NCI-H2196 treated with DMSO at 0.1 percent for 48 hours (cell line): Measurements from ENCODE around the gene TRPV2.

Experiments used
- DNase-seq: peaks from one replicate; lab custom pipeline; 2025; ENCODE audit not compliant: unreplicated experiment; lab: John Stamatoyannopoulos, UW

Gene TRPV2

DNA sequence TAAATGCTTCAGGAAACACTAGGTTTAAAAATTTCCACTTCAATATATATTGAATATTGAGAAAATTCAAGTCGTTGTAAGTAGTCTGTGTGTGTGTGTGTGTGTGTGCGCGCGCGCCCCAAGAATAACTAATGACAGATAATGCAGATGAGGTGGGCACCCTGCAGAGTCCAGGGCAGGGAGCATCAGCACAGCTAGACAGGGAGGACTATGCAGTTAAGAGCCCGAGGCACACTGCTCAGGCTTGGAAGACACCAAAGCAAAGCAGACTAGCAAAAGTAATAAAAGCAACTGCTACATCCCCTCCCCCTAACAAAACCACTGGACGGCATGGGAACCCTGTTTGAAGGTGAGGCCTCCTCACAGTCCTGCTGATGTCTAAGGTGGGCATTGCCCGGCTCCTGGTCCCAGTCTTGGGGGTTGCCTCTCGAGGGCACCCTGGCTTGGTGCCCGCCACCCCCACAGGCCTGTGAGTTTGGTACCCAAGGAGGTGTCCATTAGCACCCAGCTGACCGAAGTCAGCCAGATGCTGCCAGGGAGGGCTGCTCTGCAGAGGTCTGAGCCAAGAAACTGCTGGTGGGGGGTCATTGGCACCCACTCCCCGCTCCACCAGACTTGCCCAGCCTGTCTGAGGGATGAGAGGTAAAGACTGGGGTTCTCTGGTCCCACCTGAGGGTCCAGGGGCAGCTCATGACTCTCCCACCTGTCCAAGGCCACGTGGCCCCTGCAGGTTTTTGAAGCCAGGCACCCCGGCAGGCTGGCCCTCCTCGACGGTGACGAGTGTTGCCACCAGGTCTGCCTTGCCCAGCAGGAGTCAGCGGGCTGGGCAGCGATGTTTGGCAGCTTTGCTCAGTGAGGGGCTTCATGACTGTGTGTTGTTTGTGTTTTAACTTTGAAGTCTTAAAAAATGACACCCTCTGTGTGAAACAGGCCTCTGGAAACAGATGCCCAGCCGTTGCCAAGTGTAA lies 58.0 kb downstream of the TRPV2 start:
- DNase-seq: no peak

DNA sequence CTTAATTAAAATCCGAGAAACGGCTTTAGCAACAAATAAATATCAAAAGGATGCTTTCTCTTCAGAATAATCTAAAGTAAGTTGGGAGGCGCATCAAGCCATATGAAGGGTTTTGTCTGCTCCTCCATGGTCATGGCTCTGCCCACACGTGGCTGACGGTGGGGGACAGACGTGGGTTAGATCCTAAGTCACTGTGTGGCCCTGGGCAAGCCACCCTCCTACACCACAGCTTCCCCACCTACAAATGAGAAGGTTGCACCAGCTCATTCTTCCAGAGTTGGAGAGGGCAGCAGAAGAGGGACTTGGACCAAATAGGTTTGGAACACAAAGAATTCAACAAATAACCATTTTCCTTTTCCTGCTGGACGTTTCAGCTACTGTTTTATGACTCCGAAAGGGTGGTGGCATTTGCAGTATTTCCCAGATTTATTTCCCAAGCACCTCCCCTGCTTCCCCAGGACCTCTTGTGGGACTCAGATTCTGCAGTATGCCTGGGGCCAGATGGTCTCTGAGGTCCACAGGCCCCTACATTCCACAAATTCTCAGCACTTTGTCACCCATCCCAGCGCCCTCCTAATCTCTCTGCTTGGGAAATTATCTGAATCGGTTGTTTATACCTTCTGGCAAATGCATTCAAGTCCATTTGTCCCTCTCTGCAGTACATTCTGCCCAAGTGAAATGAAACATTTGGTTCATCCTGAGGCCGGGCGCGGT lies 58.8 kb downstream of the TRPV2 start:
- no peak for DNase-seq

DNA sequence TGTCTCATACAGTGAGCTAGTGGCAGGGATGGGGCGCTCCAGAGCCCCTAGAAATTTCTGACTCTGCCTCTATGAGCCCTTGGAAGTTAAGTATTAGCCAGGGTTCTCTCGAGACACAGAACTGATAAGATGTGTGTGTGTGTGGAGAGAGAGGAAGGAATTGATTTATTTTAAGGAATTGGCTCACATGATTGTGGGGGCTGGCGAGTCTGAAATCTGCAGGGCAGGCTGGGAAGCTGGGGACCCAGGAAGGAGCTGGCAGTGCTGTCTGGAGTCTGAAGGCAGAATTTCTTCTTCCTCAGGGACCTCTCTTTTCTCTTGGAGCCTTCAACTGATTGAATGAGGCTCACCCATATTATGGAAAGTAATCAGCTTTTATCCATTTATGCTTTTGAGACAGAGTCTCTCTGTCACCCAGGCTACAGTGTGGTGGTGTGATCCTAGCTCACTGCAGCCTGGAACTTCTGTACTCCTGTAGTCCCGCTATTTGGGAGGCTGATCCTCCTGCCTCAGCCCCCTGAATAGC lies 59.9 kb downstream of the TRPV2 start:
- DNase-seq: no peak

DNA sequence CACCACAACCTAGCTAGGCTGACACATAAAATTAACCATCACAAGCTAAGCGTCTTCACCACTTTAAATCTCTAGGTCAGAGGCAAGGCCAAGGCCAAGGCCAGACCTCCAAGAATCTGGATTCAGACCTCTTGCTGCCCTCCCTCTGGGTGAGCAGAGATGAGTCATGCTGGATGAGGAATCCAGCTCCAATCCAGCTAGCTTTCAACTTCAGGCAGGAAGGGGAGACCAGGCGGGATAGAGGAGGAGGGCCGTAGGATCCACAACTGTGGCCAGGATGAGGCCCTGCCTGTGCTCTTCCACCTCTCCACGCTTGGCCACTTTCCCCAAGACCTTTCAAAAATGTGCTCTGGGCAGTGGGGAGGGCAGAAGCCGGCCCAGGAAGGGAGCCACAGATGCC lies 61.9 kb downstream of the TRPV2 start:
- no peak for DNase-seq

DNA sequence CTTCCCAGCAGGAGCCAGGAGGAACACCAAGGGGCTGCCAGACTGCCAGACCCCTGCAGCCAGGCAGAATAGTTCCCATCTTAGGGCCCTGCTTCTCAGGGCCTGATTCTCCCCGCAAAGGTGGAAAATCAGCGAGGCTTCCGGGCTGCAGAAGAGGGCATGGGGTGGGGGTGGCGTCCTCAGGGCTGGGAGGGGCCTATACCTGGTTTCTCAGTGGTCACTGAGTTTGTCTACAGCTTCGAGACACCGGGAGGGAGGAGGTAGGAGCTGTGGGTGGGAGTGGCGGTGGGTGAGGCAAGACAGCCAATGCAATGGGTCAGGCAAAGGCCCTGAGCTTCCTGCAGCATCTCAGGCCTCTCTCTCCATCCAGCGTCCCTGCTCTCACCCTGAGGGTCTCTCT lies 62.3 kb downstream of the TRPV2 start:
- no peak for DNase-seq

DNA sequence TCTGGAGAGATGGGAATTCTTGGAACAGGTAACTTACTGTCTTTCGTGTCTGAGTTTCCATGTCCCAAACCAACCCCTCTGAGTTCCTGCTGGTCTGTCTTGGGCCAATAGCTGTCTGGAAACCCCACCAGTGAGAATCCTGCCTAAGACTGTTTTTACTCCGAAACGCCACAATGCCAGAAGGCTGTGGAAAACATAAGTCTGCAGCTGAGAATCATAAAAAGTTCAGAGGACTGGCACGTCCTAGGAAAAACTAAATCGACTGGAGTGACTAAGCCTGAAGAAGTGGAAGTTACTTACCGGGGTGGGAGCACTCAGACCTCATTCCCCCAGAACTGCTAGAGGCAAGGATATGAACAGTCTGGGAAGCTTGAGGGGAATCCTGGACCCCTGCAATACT lies 63.3 kb downstream of the TRPV2 start:
- no peak for DNase-seq

DNA sequence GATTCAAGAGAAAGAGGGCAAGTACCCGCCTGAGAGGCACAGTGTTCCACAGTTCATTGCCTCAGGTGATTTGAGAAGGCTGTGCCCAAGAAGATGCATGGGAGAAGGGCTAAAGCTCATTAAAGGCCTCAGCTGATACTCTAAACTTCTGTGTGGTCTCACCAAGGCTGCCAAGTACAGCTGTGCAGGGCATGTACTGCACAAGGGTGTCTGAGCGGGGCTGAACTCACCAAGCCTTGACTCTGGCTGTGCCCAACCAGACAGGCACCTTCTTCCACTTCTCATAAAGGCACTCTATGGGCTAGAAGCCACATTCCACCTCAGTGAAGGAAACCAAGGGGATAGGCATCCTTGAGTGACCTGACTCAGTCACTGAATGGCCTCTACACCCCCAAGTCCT lies 63.9 kb downstream of the TRPV2 start:
- DNase-seq: no peak

DNA sequence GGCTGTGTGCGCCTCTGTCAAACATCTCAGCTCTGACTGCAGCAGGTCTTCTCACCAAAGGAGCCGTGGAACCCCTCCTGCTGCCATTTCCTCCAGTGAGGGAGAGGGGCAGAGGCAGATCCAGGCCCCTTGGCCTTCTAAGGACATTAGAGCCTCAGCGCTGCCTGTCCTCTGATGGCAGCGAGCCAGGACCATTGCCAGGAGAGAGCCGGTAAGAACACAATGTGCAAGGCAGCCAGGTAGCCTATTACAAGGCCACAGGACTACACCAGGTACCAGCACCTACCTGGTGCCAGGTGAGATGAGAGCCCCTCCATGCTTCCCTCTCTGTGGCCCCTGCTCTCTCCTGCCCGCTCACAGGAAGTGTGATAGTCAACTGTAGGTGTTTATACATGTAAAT lies 65.6 kb downstream of the TRPV2 start:
- DNase-seq: no peak

DNA sequence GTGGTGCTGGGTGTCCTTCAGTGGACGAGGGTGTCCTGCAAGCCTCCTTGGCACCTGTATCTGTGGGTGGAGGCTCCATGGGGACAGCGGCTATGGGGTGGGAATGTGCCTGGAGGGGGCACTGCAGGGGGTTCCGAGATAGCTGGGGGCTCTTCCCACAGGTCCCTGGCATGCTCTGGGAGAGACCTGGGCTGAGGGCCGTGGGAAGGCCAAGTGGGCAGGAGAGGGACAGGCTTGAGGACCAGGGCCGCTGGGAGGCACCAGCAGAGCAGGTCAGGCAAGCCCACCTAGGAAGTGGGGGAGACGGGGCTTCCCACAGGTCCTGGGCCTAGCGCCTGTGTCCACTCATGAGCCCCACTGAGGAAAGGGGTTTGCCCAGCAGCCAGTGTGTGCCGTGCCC lies 66.9 kb downstream of the TRPV2 start:
- DNase-seq: no peak

DNA sequence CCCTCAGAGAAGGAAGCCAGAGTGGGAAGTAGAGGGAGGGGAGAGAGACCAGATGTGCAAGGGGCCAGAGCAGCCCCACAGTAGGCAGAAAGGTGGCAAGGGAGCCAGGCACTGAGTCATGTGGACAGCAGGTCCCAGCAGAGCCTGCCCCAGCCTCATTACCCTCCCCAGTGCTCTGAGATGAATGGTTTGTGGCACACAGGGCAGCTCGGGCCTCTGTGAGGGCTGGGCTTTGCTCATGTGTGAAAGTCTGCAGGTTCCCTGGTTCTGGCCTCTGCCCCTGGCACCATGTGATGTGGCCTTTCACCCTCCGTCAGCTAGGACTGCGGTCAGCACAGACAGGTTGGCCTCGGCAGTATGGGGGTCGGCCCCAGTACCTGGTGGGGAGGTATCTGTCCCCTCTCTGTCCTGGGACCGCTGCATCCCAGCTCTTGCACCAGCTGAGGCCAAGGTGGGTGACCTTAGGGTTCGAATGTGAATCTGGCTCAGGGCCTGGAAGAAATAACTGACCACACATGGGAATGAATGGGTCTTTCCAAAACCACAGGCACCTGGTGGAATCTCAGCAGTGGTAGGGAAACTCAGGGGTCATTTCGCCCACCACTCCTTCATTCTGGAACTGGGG lies 67.8 kb downstream of the TRPV2 start:
- DNase-seq: no peak

DNA sequence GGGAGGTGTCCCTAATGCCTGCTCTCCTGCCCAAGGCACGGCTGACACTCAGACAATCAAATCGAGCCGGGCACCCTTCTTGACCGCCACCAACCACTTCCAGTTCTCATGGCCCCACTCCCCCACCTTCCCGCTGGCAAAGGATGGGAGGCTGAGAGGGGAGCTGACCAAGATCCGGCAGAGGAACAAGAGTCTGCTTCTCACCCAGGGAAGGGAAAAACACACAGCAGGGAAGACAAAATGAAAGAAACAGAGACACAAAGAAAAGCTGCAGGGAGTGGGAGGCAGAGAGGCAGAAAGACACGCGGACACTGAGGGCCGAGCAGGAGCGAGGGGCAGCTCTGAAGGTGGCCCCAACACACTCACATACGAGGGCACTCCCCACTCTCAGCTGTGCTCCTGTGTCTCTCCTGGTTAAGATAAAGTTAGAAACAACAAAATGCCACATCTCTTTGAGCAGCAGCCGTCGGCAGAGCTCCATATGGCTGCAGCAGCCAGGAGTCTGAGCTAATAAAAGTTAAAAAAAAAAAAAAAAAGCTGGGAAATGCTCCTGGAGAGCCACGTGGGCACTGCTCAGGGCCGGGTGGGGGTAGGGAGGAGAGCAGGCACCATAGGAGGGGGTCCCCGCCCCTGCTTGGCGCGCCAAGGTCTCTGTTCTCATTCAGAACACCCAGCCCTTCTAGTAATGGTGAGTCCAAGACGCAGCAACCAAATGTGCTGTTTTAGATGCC lies 69.2 kb downstream of the TRPV2 start:
- DNase-seq: no peak
